ENCODE data around the gene BHLHE40. TPM values are rescaled to one million over a fixed set of nuclear protein-coding genes. Genes with fewer than 3 reads are reported as not detected.

Gene BHLHE40
- total RNA-seq, 1 donor from 2014 or later = 0.21 TPM

DNA sequence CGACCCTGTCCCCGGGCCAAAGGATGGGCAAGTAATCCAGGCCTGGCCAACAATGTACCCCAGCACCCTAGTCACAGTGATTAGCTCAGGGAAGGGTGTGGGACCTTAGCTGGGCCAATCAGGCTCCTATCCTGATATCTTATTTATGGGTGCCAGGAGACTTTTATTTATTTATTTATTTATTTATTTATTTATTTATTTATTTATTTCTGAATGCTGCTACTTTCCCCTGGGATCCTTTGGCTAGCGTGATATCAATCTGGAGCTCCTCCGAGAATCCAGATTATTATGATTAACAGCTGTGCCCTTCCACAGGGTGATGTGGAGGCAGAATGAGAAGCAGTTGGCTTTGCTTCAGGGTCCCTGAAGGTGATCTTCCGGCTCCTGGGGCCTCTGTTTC lies 32.2 kb upstream of the BHLHE40 start:
- Mint-ChIP-seq H3K4me1 (no peaks in the 10 kb centered on the region), H3K36me3 (ENCODE audit: low read depth) (no peaks in the 10 kb centered on the region), H3K9me3 (no peaks in the 10 kb centered on the region), H3K27me3 (ENCODE audit: low read depth) (no peaks in the 10 kb centered on the region), H3K4me3 (no peak overlapping the region), H3K27ac (ENCODE audit: unreplicated experiment) (no peak overlapping the region)
- TF ChIP-seq, protein P1, sequence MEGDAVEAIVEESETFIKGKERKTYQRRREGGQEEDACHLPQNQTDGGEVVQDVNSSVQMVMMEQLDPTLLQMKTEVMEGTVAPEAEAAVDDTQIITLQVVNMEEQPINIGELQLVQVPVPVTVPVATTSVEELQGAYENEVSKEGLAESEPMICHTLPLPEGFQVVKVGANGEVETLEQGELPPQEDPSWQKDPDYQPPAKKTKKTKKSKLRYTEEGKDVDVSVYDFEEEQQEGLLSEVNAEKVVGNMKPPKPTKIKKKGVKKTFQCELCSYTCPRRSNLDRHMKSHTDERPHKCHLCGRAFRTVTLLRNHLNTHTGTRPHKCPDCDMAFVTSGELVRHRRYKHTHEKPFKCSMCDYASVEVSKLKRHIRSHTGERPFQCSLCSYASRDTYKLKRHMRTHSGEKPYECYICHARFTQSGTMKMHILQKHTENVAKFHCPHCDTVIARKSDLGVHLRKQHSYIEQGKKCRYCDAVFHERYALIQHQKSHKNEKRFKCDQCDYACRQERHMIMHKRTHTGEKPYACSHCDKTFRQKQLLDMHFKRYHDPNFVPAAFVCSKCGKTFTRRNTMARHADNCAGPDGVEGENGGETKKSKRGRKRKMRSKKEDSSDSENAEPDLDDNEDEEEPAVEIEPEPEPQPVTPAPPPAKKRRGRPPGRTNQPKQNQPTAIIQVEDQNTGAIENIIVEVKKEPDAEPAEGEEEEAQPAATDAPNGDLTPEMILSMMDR (conservative IDR thresholded peaks at IDR 0.05) = no peak
- DNase-seq (ENCODE audit: low read depth, low spot score) = no peak

DNA sequence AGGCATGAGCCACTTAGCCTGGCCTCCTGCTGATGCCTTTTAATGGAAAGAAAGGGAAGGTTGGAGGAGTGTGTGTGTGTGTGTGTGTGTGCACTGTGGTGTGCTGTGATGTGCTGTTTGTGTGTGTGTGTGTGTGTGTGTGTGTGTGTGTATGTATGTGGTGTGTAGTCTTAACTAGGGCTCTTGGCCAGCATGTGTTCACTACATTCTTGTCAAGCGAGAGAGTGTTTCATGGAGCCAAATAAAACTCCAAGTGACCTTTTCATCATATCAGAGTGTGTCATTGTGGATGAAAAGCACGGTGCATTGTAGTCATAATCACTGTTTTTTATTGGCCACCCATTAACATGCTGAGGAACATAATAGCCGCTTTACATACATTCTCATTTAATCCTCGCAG lies 30.8 kb upstream of the BHLHE40 start:
- DNase-seq (ENCODE audit: low read depth, low spot score) = no peak
- TF ChIP-seq, protein P1 (conservative IDR thresholded peaks at IDR 0.05) = no peak
- H3K4me3 Mint-ChIP-seq = no peak overlapping the region
- no peak overlapping the region for H3K27ac Mint-ChIP-seq (ENCODE audit: unreplicated experiment)
- no peaks in the 10 kb centered on the region for H3K4me1 Mint-ChIP-seq
- no peaks in the 10 kb centered on the region for H3K36me3 Mint-ChIP-seq (ENCODE audit: low read depth)
- no peaks in the 10 kb centered on the region for H3K9me3 Mint-ChIP-seq
- H3K27me3 Mint-ChIP-seq (ENCODE audit: low read depth) = no peaks in the 10 kb centered on the region

DNA sequence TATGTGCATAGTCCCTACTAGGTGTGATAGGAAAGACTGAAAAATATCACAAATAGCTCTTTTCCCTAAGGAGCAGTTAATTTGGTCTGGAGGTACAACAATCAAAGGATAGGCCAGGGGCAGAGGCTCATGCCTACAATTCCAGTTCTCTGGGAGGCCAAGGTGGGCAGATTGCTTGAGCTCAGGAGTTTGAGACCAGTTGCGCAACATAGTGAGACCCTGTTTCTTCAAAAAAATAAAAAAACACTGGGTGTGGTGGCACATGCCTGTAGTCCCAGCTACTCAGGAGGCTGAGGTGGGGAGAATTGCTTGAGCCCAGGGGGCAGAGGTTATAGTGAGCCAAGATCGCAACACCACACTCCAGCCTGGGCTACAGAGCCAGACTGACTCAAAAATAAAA lies 30.2 kb upstream of the BHLHE40 start:
- Mint-ChIP-seq H3K4me3 (no peak overlapping the region), H3K9me3 (no peaks in the 10 kb centered on the region), H3K4me1 (no peaks in the 10 kb centered on the region), H3K27me3 (ENCODE audit: low read depth) (no peaks in the 10 kb centered on the region), H3K27ac (ENCODE audit: unreplicated experiment) (no peak overlapping the region), H3K36me3 (ENCODE audit: low read depth) (no peaks in the 10 kb centered on the region)
- DNase-seq (ENCODE audit: low read depth, low spot score) = no peak
- TF ChIP-seq, protein P1 (conservative IDR thresholded peaks at IDR 0.05) = no peak

DNA sequence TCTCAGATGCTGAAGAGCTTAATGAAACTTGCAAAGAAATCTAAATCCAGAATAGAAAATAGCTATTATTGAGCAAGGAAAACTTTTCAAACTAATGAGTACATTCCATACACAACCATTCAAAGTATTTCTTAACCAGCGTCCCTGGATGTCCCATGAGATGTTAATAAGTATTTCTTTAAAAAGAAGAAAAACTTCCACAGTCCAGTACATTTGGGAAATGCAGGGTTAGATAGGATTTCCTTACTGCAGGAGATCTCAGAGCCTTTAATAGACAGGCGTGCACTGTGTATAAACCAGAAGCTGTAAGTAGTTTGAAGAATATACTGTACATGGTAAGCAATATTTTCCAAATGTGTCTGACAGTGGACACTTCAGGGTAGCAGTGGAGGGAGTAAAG lies 29.6 kb upstream of the BHLHE40 start:
- Mint-ChIP-seq H3K9me3 (no peaks in the 10 kb centered on the region), H3K27ac (ENCODE audit: unreplicated experiment) (no peak overlapping the region), H3K36me3 (ENCODE audit: low read depth) (no peaks in the 10 kb centered on the region), H3K27me3 (ENCODE audit: low read depth) (no peaks in the 10 kb centered on the region), H3K4me3 (no peak overlapping the region), H3K4me1 (no peaks in the 10 kb centered on the region)
- TF ChIP-seq, protein P1 (conservative IDR thresholded peaks at IDR 0.05) = no peak
- no peak for DNase-seq (ENCODE audit: low read depth, low spot score)

DNA sequence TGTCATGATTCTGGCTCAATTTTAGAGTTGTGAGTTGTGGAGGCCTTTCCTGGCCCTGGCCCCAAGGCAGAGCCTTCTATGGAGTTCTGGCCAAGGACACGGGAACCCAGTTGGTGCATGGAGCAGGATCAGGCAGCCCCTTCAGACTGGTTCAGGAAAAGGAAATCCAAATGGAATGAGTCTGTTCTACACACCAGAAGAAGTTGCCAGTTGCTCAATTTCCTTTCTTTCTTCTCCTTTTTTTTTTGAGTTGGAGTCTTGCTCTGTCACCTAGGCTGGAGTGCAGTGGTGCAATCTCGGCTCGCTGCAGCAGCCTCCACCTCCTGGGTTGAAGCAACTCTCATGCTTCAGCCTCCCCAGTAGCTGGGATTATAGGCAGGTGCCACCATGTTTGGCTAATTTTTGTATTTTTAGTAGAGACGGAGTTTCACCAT lies 28.9 kb upstream of the BHLHE40 start:
- Mint-ChIP-seq H3K9me3 (no peaks in the 10 kb centered on the region), H3K4me1 (no peaks in the 10 kb centered on the region), H3K4me3 (no peak overlapping the region), H3K27ac (ENCODE audit: unreplicated experiment) (no peak overlapping the region), H3K27me3 (ENCODE audit: low read depth) (no peaks in the 10 kb centered on the region), H3K36me3 (ENCODE audit: low read depth) (no peaks in the 10 kb centered on the region)
- no peak for DNase-seq (ENCODE audit: low read depth, low spot score)
- TF ChIP-seq, protein P1 (conservative IDR thresholded peaks at IDR 0.05) = no peak

DNA sequence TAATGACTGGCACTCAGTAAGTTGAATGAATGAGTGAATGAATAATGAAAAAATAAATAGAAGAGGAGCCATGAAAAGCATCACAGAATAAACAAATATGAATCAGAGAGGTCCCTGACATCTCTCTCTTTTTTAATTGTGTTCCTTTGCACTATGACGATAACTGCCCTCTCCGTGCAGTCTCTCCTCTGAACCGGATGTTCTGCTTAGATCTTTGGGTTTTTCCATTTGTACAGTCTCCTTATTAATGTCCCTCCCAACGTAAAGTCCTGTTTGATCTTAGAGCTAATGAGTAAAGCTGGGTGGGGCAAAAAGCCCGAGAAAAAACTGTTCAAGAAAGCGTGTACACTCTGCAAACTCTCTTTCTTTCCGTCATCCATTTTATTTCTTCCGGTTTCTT lies 28.3 kb upstream of the BHLHE40 start:
- H3K27me3 Mint-ChIP-seq (ENCODE audit: low read depth) = no peaks in the 10 kb centered on the region
- H3K4me3 Mint-ChIP-seq = no peak overlapping the region
- no peaks in the 10 kb centered on the region for H3K4me1 Mint-ChIP-seq
- no peak overlapping the region for H3K27ac Mint-ChIP-seq (ENCODE audit: unreplicated experiment)
- TF ChIP-seq, protein P1 (conservative IDR thresholded peaks at IDR 0.05) = no peak
- H3K9me3 Mint-ChIP-seq = no peaks in the 10 kb centered on the region
- no peak for DNase-seq (ENCODE audit: low read depth, low spot score)
- no peaks in the 10 kb centered on the region for H3K36me3 Mint-ChIP-seq (ENCODE audit: low read depth)

Measured in neural crest cell (in vitro differentiated cells).